Activated CD8-positive, alpha-beta memory T cell treated with anti-CD3 and anti-CD28 coated beads, Interleukin-2, amount 10 ng/mL, durations not matched to agents 7 days and 5 days (primary cell): ENCODE measurements around the gene FFAR2. TPM values are rescaled to one million over a fixed set of nuclear protein-coding genes. Genes with fewer than 3 reads are reported as not detected.
"Not testable (repeated sequence)": the region's sequence is repeated elsewhere in the genome, so short reads cannot be mapped to it uniquely, and the experiment has no call there.

ENCODE experiments used
- ATAC-seq: fragments of 150-1000 bp; cut with Tn5 transposase; one replicate; pipeline ENCODE4 v1.10.0; 2021; ENCODE audit warnings: moderate library complexity
- CTCF ChIA-PET: fragments of 350-600 bp; sonication (Branson Sonifier 250); formaldehyde crosslinking; loops from one replicate; lab custom pipeline; 2021; ENCODE audit warnings: antibody characterized with exemption; lab: Charles Lee
- DNase-seq: peaks from one replicate; pipeline ENCODE4 v3.0.0-alpha.2; 2020
- H3K27ac Mint-ChIP-seq: one replicate; pipeline ENCODE4 v1.8.0; 2021; ENCODE audit warnings: mild to moderate bottlenecking, mixed read lengths
- H3K27me3 Mint-ChIP-seq: one replicate; pipeline ENCODE4 v1.8.0; 2021; ENCODE audit warnings: mixed read lengths
- H3K36me3 Mint-ChIP-seq: one replicate; pipeline ENCODE4 v1.8.0; 2021; ENCODE audit warnings: mild to moderate bottlenecking, mixed read lengths
- H3K4me1 Mint-ChIP-seq: one replicate; pipeline ENCODE4 v1.8.0; 2021; ENCODE audit warnings: mixed read lengths
- H3K4me3 Mint-ChIP-seq: one replicate; pipeline ENCODE4 v1.8.0; 2021; ENCODE audit warnings: mild to moderate bottlenecking, moderate library complexity, mixed read lengths
- H3K9me3 Mint-ChIP-seq: one replicate; pipeline ENCODE4 v1.8.0; 2022; ENCODE audit warnings: low read depth, mixed read lengths
- total RNA-seq, 2 experiments: library from RNA; stranded (reverse); gene quantifications; one replicate each; pipeline ENCODE4 v1.2.3, GENCODE V29; 2021

Gene FFAR2
- total RNA-seq, 2 experiments from 2014 or later: not detected

DNA sequence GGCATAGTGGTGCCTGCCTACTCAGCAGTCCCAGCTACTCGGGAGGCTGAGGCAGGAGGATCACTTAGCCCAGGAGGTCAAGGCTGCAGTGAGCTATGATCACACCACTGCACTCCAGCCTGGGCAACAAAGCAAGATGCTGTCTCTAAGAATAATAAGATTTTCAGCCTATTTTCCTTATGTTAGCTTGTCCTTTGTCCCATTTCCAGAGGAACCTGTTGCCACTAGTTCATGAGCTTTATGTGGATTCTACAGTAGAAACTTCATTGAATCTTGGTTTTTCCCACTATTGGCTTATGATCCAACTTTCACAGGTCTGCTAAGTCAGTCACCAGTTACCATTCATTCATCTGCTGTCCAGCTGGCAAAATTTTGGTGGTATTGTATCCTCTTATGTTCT is 18.2 kb downstream of the FFAR2 start:
- ATAC-seq (no peak), DNase-seq (no peak)
- Mint-ChIP-seq H3K4me1 (peaks cover 24% of the 10 kb centered on the region), H3K27me3 (peaks cover 3% of the 10 kb centered on the region), H3K4me3 (no peak overlapping the region), H3K9me3 (no peaks in the 10 kb centered on the region), H3K36me3 (peaks cover 3% of the 10 kb centered on the region), H3K27ac (no peak overlapping the region)
- CTCF ChIA-PET: interaction anchor here (0.6 to 6.2 kb wide), 4 partner anchors 109 to 1038 kb away, joined by 3 to 76 read pairs (median 10); partner anchors contain the start of genes FFAR3 and UBA2

DNA sequence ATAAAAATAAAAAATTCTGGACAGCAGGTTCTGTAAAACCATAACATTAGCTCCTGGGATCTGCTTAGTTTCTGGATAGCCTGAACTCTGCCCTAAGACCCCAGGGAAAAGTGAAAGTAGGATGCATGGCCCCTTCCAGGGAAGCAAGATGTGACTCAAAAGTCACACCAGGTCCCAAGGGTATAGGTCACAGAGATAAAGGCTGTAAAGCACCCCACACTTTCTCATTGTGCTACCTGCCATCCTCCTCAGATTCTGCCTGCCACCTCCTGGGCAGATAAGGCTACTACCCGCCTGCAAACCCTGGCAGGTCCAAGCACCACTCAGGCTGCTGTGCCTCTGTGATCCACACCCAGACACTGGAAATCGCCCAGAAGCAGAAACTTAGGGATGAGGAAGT is 20.6 kb downstream of the FFAR2 start:
- peaks cover 7% of the 10 kb centered on the region for H3K4me1 Mint-ChIP-seq
- no peak overlapping the region for H3K27ac Mint-ChIP-seq
- DNase-seq (peak; percentile 81), ATAC-seq (peak; percentile 99)
- CTCF ChIA-PET: interaction anchor here (0.6 to 6.2 kb wide), 18 partner anchors 9 to 121 kb away, joined by 3 to 76 read pairs (median 6); partner anchors contain the start of genes FFAR1 and FFAR3
- no peaks in the 10 kb centered on the region for H3K36me3 Mint-ChIP-seq
- H3K27me3 Mint-ChIP-seq: peaks cover 3% of the 10 kb centered on the region
- no peak overlapping the region for H3K4me3 Mint-ChIP-seq
- H3K9me3 Mint-ChIP-seq: no peaks in the 10 kb centered on the region

GRCh38 chr19:35470128-35470527 is 22.1 kb downstream of the FFAR2 start:
- no peak overlapping the region for H3K27ac Mint-ChIP-seq

GRCh38 chr19:35471075-35471474 is 23.0 kb downstream of the FFAR2 start:
- not testable (repeated sequence) for H3K27ac Mint-ChIP-seq, H3K4me3 Mint-ChIP-seq, H3K27me3 Mint-ChIP-seq, H3K36me3 Mint-ChIP-seq, DNase-seq, ATAC-seq, H3K4me1 Mint-ChIP-seq, H3K9me3 Mint-ChIP-seq
- CTCF ChIA-PET: interaction anchor here (3.7 to 6.2 kb wide), 2 partner anchors 118 to 121 kb away, joined by 15 to 76 read pairs; no protein-coding TSS in a partner anchor

More at GRCh38 chr19:35470128-35470527, 22.1 kb downstream of the FFAR2 start:
- Mint-ChIP-seq H3K9me3 (no peaks in the 10 kb centered on the region), H3K27me3 (peaks cover 3% of the 10 kb centered on the region), H3K36me3 (no peaks in the 10 kb centered on the region), H3K4me3 (no peak overlapping the region), H3K4me1 (peaks cover 3% of the 10 kb centered on the region)
- ATAC-seq (no peak), DNase-seq (no peak)
- CTCF ChIA-PET: interaction anchor here (0.6 to 6.2 kb wide), 7 partner anchors 10 to 120 kb away, joined by 3 to 76 read pairs (median 6); partner anchors contain the start of gene FFAR3

DNA sequence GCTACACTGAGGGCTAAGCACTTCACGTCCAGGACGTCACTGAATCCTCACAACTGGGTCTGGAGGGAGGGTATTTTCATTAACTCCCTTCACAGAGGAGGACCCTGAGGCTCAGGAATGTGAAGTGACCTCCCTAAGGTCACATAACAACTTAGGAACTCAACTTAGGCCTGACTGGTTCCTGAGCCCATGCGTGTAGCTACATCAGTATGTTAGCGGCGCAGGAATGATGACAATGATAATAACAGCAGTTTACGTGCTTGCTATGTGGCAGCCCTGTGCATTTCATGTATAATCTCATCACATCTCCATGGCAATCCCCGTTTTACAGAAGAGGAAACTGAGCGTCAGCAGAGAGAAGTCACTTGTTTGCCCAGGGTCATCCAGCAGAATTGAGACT is 23.9 kb downstream of the FFAR2 start:
- Mint-ChIP-seq H3K9me3 (no peaks in the 10 kb centered on the region), H3K27me3 (no peaks in the 10 kb centered on the region), H3K36me3 (no peaks in the 10 kb centered on the region), H3K4me1 (no peaks in the 10 kb centered on the region), H3K27ac (no peak overlapping the region), H3K4me3 (no peak overlapping the region)
- no peak for DNase-seq
- CTCF ChIA-PET: interaction anchor here (0.9 to 2.7 kb wide), 3 partner anchors 24 to 120 kb away, joined by 3 to 14 read pairs (median 3); no protein-coding TSS in a partner anchor
- no peak for ATAC-seq

DNA sequence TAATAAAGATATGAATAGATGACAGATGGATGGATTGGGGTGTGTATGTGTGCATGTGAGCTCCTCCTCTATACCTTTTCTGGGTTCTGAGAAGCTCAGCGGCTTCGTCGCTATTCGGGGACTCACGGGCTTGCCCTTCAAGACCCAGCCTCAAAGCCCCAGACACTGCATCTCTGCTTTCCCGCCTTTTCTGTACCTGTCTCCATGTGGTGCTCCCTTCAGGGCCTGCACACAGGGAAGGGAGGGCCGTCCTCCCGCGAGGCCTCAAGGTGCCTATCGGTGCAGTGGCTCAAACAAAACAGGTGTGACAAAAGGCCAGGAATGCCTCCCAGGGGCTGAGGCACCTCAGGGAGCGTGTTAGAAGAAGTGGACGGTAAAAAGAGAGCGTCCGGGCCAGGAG is 26.0 kb downstream of the FFAR2 start:
- Mint-ChIP-seq H3K27me3 (no peaks in the 10 kb centered on the region), H3K9me3 (no peaks in the 10 kb centered on the region), H3K4me3 (no peak overlapping the region)

GRCh38 chr19:35474594-35474993 is 26.5 kb downstream of the FFAR2 start:
- H3K36me3 Mint-ChIP-seq, H3K4me3 Mint-ChIP-seq, ATAC-seq, H3K9me3 Mint-ChIP-seq, H3K27ac Mint-ChIP-seq, DNase-seq, H3K27me3 Mint-ChIP-seq, H3K4me1 Mint-ChIP-seq: not testable (repeated sequence)
- CTCF ChIA-PET: interaction anchor here (1.2 to 1.4 kb wide), 2 partner anchors 71 to 122 kb away, joined by 3 to 10 read pairs; no protein-coding TSS in a partner anchor

More for the DNA sequence above, 26.0 kb downstream of the FFAR2 start:
- Mint-ChIP-seq H3K36me3 (no peaks in the 10 kb centered on the region), H3K27ac (no peak overlapping the region), H3K4me1 (no peaks in the 10 kb centered on the region)
- CTCF ChIA-PET: interaction anchor here (0.9 to 2.7 kb wide), 3 partner anchors 22 to 121 kb away, joined by 4 to 14 read pairs (median 10); no protein-coding TSS in a partner anchor
- ATAC-seq (no peak), DNase-seq (no peak)

GRCh38 chr19:35476149-35476548 is 28.1 kb downstream of the FFAR2 start:
- Mint-ChIP-seq H3K4me1 (no peaks in the 10 kb centered on the region), H3K27me3 (peaks cover 5% of the 10 kb centered on the region), H3K9me3 (no peaks in the 10 kb centered on the region), H3K4me3 (no peak overlapping the region), H3K36me3 (no peaks in the 10 kb centered on the region), H3K27ac (no peak overlapping the region)
- CTCF ChIA-PET: no interaction called here
- no peak for DNase-seq
- no peak for ATAC-seq

DNA sequence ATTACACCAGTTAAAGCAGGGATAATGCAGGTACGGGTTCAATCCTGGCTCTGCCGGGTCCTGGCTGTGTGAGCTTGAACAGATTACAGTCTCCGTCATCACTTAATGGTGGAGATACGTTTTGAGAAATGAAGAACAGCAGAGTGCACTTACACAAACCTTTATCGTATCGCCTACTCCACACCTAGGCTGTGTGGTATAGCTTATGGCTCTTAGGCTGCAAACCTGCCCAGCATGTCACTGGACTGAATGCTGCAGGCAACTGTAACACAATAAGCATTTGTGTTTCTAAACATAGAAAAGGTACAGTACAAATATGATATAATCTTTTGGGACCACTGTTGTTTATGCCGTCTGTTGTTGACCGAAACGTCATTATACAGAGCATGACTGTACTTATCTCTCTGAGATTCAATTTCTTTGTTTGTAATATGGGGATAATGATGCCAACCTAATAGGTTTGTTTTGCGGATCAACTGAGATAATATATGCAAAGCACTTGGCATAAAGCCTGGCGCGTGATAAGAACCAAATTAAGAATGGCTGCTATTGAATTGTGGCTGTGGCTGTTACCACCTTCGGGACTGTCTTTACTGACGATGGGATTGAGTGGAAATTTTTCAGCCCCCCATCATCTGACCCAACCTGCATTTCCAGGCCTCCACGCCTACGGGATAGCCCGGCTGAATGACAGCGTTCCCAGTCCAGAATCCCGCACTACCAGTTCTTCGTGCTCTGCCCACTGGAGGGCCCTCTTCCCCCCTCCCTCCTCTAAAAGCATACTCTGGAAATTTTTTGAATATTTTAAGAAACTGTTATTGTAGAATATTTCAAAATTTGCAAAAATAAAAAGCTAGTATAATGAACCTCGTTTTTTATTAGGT is 31.0 kb downstream of the FFAR2 start:
- H3K27me3 Mint-ChIP-seq: peaks cover 5% of the 10 kb centered on the region
- CTCF ChIA-PET: interaction anchor here (2.2 to 2.3 kb wide), 2 partner anchors 11 to 16 kb away, joined by 6 to 7 read pairs; no protein-coding TSS in a partner anchor
- ATAC-seq (no peak), DNase-seq (no peak)
- no peaks in the 10 kb centered on the region for H3K4me1 Mint-ChIP-seq
- H3K27ac Mint-ChIP-seq: no peak overlapping the region
- no peaks in the 10 kb centered on the region for H3K36me3 Mint-ChIP-seq
- H3K9me3 Mint-ChIP-seq: no peaks in the 10 kb centered on the region
- no peak overlapping the region for H3K4me3 Mint-ChIP-seq

DNA sequence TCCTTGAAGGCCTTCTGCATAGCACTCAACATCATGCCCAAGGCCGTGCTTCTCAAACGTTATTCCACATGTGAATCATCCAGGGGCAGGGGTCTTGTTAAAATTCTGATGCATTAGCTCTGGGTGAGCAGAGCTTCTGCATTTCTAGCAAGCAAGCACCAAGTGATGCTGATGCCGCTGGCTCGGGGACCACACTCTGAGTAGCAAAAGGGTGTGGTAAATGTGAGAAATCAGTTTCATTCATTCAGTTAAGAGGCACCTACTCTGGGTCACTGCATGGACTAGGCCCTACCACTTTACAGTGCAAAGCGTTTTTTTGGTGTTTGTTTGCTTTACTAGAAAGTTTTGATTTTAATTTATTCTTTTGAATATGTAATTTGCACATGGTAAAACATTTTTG is 35.0 kb downstream of the FFAR2 start:
- DNase-seq (no peak), ATAC-seq (no peak)
- H3K36me3 Mint-ChIP-seq: no peaks in the 10 kb centered on the region
- H3K4me3 Mint-ChIP-seq: no peak overlapping the region
- peaks cover under 1% of the 10 kb centered on the region for H3K4me1 Mint-ChIP-seq
- CTCF ChIA-PET: no interaction called here
- H3K9me3 Mint-ChIP-seq: no peaks in the 10 kb centered on the region
- peaks cover 21% of the 10 kb centered on the region for H3K27me3 Mint-ChIP-seq
- no peak overlapping the region for H3K27ac Mint-ChIP-seq

DNA sequence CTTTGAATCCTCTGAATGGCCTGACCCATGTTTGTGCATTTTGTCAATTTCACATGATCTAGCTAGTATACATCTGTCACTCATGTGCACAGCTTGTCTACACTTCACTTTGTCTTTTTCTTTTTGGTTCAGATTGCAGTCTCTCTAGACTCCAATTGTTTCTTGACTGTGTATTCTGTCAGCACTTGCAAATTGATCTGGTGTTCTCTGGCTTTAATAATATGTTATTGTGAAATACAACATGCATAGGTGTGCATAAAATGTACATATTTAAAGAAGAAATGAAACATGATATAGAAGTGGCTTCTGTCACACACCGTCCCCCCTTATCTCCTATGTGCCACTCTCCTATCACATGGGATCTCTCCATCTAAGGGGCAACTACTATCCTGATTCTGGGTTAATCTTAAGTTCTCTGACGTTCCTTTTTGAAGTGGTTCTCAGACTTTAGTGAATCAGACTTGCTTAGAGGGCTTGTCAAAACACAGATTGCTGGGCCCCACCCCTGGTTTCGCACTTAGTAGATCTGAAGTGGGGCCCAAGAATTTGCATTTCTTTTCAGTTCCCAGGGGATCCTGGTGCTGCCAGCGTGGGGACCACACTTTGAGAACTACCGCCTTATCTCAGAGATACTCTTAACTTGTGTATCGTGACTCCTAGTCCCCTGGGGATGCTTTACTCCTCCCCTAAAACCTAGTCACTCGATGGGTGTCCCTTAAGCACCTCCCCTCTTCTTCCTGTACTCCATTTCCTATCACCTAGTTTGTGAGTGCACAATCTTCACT is 36.4 kb downstream of the FFAR2 start:
- Mint-ChIP-seq H3K27ac (no peak overlapping the region), H3K4me3 (no peak overlapping the region), H3K9me3 (no peaks in the 10 kb centered on the region), H3K4me1 (peaks cover 2% of the 10 kb centered on the region), H3K27me3 (peaks cover 23% of the 10 kb centered on the region), H3K36me3 (no peaks in the 10 kb centered on the region)
- CTCF ChIA-PET: interaction anchor here (1.9 kb wide), 1 partner anchor 11 kb away, joined by 6 read pairs; no protein-coding TSS in a partner anchor
- DNase-seq: no peak
- ATAC-seq: no peak

DNA sequence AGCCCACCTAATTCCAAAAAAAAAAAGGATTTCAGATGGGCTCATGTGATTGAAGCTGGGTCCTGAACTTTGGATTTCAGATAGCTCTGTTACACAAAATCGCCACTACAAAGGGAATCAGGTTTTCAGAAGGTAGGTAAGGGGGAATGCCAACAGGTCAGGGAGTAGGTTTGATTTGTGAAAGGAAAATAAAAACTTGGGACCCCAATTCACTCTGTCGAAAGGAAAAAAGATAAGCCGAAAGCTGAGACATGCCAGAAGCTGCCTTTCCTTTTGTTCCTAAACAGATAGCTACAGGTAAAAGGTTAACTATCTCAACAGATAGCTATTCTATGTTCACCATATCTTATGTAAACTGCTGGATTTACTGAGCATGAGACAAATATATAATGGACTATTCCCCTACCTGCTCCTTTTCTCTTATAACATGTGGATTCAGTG is 38.2 kb downstream of the FFAR2 start:
- H3K9me3 Mint-ChIP-seq: no peaks in the 10 kb centered on the region

More for the DNA sequence above, 38.2 kb downstream of the FFAR2 start:
- ATAC-seq (no peak), DNase-seq (no peak)
- Mint-ChIP-seq H3K4me1 (peaks cover 2% of the 10 kb centered on the region), H3K27ac (no peak overlapping the region), H3K4me3 (no peak overlapping the region), H3K27me3 (peaks cover 26% of the 10 kb centered on the region), H3K36me3 (no peaks in the 10 kb centered on the region)
- CTCF ChIA-PET: interaction anchor here (0.9 to 1.9 kb wide), 5 partner anchors 9 to 133 kb away, joined by 3 to 13 read pairs (median 6); no protein-coding TSS in a partner anchor
